Measurements from ENCODE around the gene BIRC6.

Gene BIRC6

GRCh38 chr2:32423536-32423935 is 66.7 kb downstream of the BIRC6 start:
- Histone ChIP-seq H3F3A (ENCODE audit: control insufficient read depth, insufficient read depth) (0 out of 2 replicates have a peak, but pooled peaks cover 3% of the 10 kb centered on the region), H3K36me3 (ENCODE audit: control insufficient read depth, low read length) (peaks cover 29% of the 10 kb centered on the region), H3K4me1 (ENCODE audit: control insufficient read depth, low read length) (no peaks in the 10 kb centered on the region), H3K9me3 (ENCODE audit: control insufficient read depth, insufficient read depth, low read length) (no peaks in the 10 kb centered on the region), H3K27ac (ENCODE audit: low read depth, low read length) (no peak overlapping the region), H3K79me2 (ENCODE audit: control insufficient read depth, low read length) (peaks cover 97% of the 10 kb centered on the region), H3K4me2 (ENCODE audit: low read length) (no peak overlapping the region), H4K20me1 (ENCODE audit: control insufficient read depth, insufficient read depth, low read depth, low read length) (peaks cover 15% of the 10 kb centered on the region; the same call in 1 of the 2 replicates), H3K27me3 (ENCODE audit: control insufficient read depth, low read length) (no peaks in the 10 kb centered on the region), H3K9me2 (replicated peaks; ENCODE audit: control insufficient read depth, low read length) (no peaks in the 10 kb centered on the region), H3K4me3 (ENCODE audit: low read length) (no peak overlapping the region)
- TF ChIP-seq EZH2phosphoT487 (IDR thresholded peaks at IDR 0.05; ENCODE audit: borderline replicate concordance, low read length): no peak

DNA sequence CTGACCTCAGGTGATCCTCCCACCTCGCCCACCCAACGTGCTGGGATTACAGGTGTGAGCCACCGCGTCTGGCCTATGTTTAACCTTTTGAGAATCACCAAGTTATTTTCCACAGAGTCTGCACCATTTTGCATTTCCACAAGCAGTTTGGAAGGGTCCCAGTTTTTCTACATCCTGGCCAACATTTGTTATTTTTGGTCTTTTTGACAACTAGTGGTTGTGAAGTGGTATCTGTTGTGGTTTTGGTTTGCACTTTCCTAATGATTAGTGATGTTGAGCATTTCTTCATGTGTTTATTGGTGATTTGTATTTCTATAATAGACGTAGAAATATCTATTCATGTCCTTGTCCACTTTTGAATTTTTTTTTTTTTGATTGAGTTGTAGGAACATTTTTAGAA is 67.9 kb downstream of the BIRC6 start:
- Histone ChIP-seq H3K27ac (ENCODE audit: low read depth, low read length) (no peak overlapping the region), H3F3A (ENCODE audit: control insufficient read depth, insufficient read depth) (0 out of 2 replicates have a peak, but pooled peaks cover 3% of the 10 kb centered on the region), H3K9me2 (replicated peaks; ENCODE audit: control insufficient read depth, low read length) (no peaks in the 10 kb centered on the region), H3K36me3 (ENCODE audit: control insufficient read depth, low read length) (peaks cover 37% of the 10 kb centered on the region), H3K4me2 (ENCODE audit: low read length) (no peak overlapping the region), H3K4me3 (ENCODE audit: low read length) (no peak overlapping the region), H3K4me1 (ENCODE audit: control insufficient read depth, low read length) (no peaks in the 10 kb centered on the region), H3K27me3 (ENCODE audit: control insufficient read depth, low read length) (no peaks in the 10 kb centered on the region), H4K20me1 (ENCODE audit: control insufficient read depth, insufficient read depth, low read depth, low read length) (peaks cover 18% of the 10 kb centered on the region; the same call in 1 of the 2 replicates), H3K79me2 (ENCODE audit: control insufficient read depth, low read length) (peaks cover 98% of the 10 kb centered on the region), H3K9me3 (ENCODE audit: control insufficient read depth, insufficient read depth, low read length) (no peaks in the 10 kb centered on the region)
- TF ChIP-seq, protein P1, sequence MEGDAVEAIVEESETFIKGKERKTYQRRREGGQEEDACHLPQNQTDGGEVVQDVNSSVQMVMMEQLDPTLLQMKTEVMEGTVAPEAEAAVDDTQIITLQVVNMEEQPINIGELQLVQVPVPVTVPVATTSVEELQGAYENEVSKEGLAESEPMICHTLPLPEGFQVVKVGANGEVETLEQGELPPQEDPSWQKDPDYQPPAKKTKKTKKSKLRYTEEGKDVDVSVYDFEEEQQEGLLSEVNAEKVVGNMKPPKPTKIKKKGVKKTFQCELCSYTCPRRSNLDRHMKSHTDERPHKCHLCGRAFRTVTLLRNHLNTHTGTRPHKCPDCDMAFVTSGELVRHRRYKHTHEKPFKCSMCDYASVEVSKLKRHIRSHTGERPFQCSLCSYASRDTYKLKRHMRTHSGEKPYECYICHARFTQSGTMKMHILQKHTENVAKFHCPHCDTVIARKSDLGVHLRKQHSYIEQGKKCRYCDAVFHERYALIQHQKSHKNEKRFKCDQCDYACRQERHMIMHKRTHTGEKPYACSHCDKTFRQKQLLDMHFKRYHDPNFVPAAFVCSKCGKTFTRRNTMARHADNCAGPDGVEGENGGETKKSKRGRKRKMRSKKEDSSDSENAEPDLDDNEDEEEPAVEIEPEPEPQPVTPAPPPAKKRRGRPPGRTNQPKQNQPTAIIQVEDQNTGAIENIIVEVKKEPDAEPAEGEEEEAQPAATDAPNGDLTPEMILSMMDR (IDR thresholded peaks at IDR 0.05; ENCODE audit: low read depth, low read length, poor library complexity, severe bottlenecking): no peak
- TF ChIP-seq EZH2phosphoT487 (IDR thresholded peaks at IDR 0.05; ENCODE audit: borderline replicate concordance, low read length): no peak

- no peaks in the 10 kb centered on the region for H3K27me3 ChIP-seq (ENCODE audit: control insufficient read depth, low read length)
- peaks cover 38% of the 10 kb centered on the region for H3K36me3 ChIP-seq (ENCODE audit: control insufficient read depth, low read length)
- H3F3A ChIP-seq (ENCODE audit: control insufficient read depth, insufficient read depth): 0 out of 2 replicates have a peak, but pooled peaks cover 2% of the 10 kb centered on the region
- TF ChIP-seq, protein P1 (IDR thresholded peaks at IDR 0.05; ENCODE audit: low read depth, low read length, poor library complexity, severe bottlenecking): no peak
- TF ChIP-seq EZH2phosphoT487 (IDR thresholded peaks at IDR 0.05; ENCODE audit: borderline replicate concordance, low read length): no peak
- H3K4me2 ChIP-seq (ENCODE audit: low read length): no peak overlapping the region
- H3K27ac ChIP-seq (ENCODE audit: low read depth, low read length): no peak overlapping the region
- no peaks in the 10 kb centered on the region for H3K9me2 ChIP-seq (replicated peaks; ENCODE audit: control insufficient read depth, low read length)
- peaks cover 92% of the 10 kb centered on the region for H3K79me2 ChIP-seq (ENCODE audit: control insufficient read depth, low read length)
- H4K20me1 ChIP-seq (ENCODE audit: control insufficient read depth, insufficient read depth, low read depth, low read length): peaks cover 18% of the 10 kb centered on the region; the same call in 1 of the 2 replicates
- no peaks in the 10 kb centered on the region for H3K4me1 ChIP-seq (ENCODE audit: control insufficient read depth, low read length)
- H3K9me3 ChIP-seq (ENCODE audit: control insufficient read depth, insufficient read depth, low read length): no peaks in the 10 kb centered on the region
- H3K4me3 ChIP-seq (ENCODE audit: low read length): no peak overlapping the region
Measured at GRCh38 chr2:32425719-32426141, 68.9 kb downstream of the BIRC6 start.

GRCh38 chr2:32427672-32428610 is 71.1 kb downstream of the BIRC6 start:
- no peaks in the 10 kb centered on the region for H3K9me3 ChIP-seq (ENCODE audit: control insufficient read depth, insufficient read depth, low read length)
- no peak overlapping the region for H3K4me3 ChIP-seq (ENCODE audit: low read length)
- H3K4me2 ChIP-seq (ENCODE audit: low read length): no peak overlapping the region
- no peaks in the 10 kb centered on the region for H3F3A ChIP-seq (ENCODE audit: control insufficient read depth, insufficient read depth)
- TF ChIP-seq, protein P1 (IDR thresholded peaks at IDR 0.05; ENCODE audit: low read depth, low read length, poor library complexity, severe bottlenecking): no peak
- TF ChIP-seq EZH2phosphoT487 (IDR thresholded peaks at IDR 0.05; ENCODE audit: borderline replicate concordance, low read length): no peak
- no peaks in the 10 kb centered on the region for H3K9me2 ChIP-seq (replicated peaks; ENCODE audit: control insufficient read depth, low read length)
- no peaks in the 10 kb centered on the region for H3K27me3 ChIP-seq (ENCODE audit: control insufficient read depth, low read length)
- H4K20me1 ChIP-seq (ENCODE audit: control insufficient read depth, insufficient read depth, low read depth, low read length): peaks cover 18% of the 10 kb centered on the region; the same call in 1 of the 2 replicates
- no peak overlapping the region for H3K27ac ChIP-seq (ENCODE audit: low read depth, low read length)
- H3K36me3 ChIP-seq (ENCODE audit: control insufficient read depth, low read length): peaks cover 44% of the 10 kb centered on the region
- no peaks in the 10 kb centered on the region for H3K4me1 ChIP-seq (ENCODE audit: control insufficient read depth, low read length)
- H3K79me2 ChIP-seq (ENCODE audit: control insufficient read depth, low read length): peaks cover 79% of the 10 kb centered on the region
